Vagina (tissue), 2 donors: ENCODE results near the gene CCDC38. TPM values are rescaled to one million over a fixed set of nuclear protein-coding genes. Genes with fewer than 3 reads are reported as not detected.

Source experiments
- DNase-seq, 2 donors: peaks; one replicate each; pipeline ENCODE4 v3.0.0-alpha.2; 2017; ENCODE audit errors: extremely low spot score in 2 of 2
- H3K27ac ChIP-seq: fragments of 200-600 bp; sonication (generic); one replicate; pipeline ENCODE4 v1.5.1; 2019
- H3K27me3 ChIP-seq: fragments of 200-600 bp; sonication (generic); one replicate; pipeline ENCODE4 v1.5.1; 2019
- H3K36me3 ChIP-seq, 2 donors: fragments of 200-600 bp; sonication (generic); one replicate each; pipeline ENCODE4 v1.5.1; 2017 to 2019
- H3K4me1 ChIP-seq: fragments of 200-600 bp; sonication (generic); one replicate; pipeline ENCODE4 v1.5.1; 2019
- H3K4me3 ChIP-seq, 2 donors: fragments of 200-600 bp; sonication (generic); 1 replicate in 1 of 2; 2 replicates in 1 of 2; pipeline ENCODE4 v1.5.1; 2016 to 2019
- H3K9me3 ChIP-seq: fragments of 200-600 bp; sonication (generic); one replicate; pipeline ENCODE4 v1.5.1; 2019
- CTCF ChIP-seq, 3 experiments: fragments of 450-650 bp in 2 of 3; fragments of 200-600 bp in 1 of 3; sonication (generic) in 1 of 3; IDR thresholded peaks; one replicate each; pipeline ENCODE4 v1.5.1; 2017 to 2019; ENCODE audit warnings: antibody characterized with exemption in 3 of 3, mild to moderate bottlenecking in 2 of 3, moderate library complexity in 2 of 3
- POLR2A ChIP-seq, 2 donors: fragments of 450-650 bp; IDR thresholded peaks; one replicate each; pipeline ENCODE4 v1.6.1; 2017; ENCODE audit warnings: antibody characterized with exemption in 2 of 2, mild to moderate bottlenecking in 2 of 2, moderate library complexity in 2 of 2
- POLR2AphosphoS5 ChIP-seq, 2 donors: sonication (generic); formaldehyde crosslinking; IDR thresholded peaks; one replicate each; pipeline ENCODE4 v1.9.0; 2017; ENCODE audit warnings: antibody characterized with exemption in 2 of 2, mild to moderate bottlenecking in 2 of 2, low read depth in 1 of 2; ENCODE audit not compliant: insufficient read depth in 1 of 2
- intact Hi-C: fragments of 100-400 bp; cut with DNase I; formaldehyde crosslinking; loops from one replicate; pipeline ENCODE4 v1.15.1; 2023
- total RNA-seq: library from RNA; depleted of rRNA; stranded (reverse); fragments of >200 nt; gene quantifications from one replicate; pipeline ENCODE4 v1.2.3, GENCODE V29; 2016

CCDC38 gene
- total RNA-seq, 1 donor from 2014 or later, result not detected

GRCh38 chr12:95862038-95862437, 80.4 kb downstream of the CCDC38 start:
- H3K36me3 ChIP-seq, result peaks cover 0 to 31% of the 10 kb centered on the region in 2 donors
- H3K9me3 ChIP-seq, result no peaks in the 10 kb centered on the region
- peaks cover 26% of the 10 kb centered on the region for H3K4me1 ChIP-seq
- intact Hi-C loops, result no loop called here
- H3K27ac ChIP-seq, result no peak overlapping the region
- no peak for TF ChIP-seq CTCF (IDR thresholded peaks at IDR 0.05)
- no peak for TF ChIP-seq POLR2AphosphoS5 (IDR thresholded peaks at IDR 0.05; ENCODE audit: insufficient read depth in 1 of 2, low read depth in 1 of 2)
- TF ChIP-seq POLR2A (IDR thresholded peaks at IDR 0.05), result no peak
- H3K27me3 ChIP-seq, result no peaks in the 10 kb centered on the region
- H3K4me3 ChIP-seq, result no peak overlapping the region
- DNase-seq, result no peak

- H3K4me1 ChIP-seq, result peaks cover 26% of the 10 kb centered on the region
- DNase-seq, result no peak
Observed at GRCh38 chr12:95859947-95860850, 82.2 kb downstream of the CCDC38 start.

GRCh38 chr12:95859344-95859816, 83.0 kb downstream of the CCDC38 start:
- Histone ChIP-seq H3K4me1 (peaks cover 26% of the 10 kb centered on the region), H3K9me3 (no peaks in the 10 kb centered on the region), H3K27ac (peak overlapping the region; percentile 70), H3K4me3 (peak overlapping the region; percentile 65 to 85), H3K27me3 (no peaks in the 10 kb centered on the region), H3K36me3 (peaks cover 0 to 24% of the 10 kb centered on the region in 2 donors)
- no peak for DNase-seq
- TF ChIP-seq POLR2A (IDR thresholded peaks at IDR 0.05), result no peak
- TF ChIP-seq CTCF (IDR thresholded peaks at IDR 0.05), result no peak
- no peak for TF ChIP-seq POLR2AphosphoS5 (IDR thresholded peaks at IDR 0.05; ENCODE audit: insufficient read depth in 1 of 2, low read depth in 1 of 2)
- intact Hi-C loops, result no loop called here

More at GRCh38 chr12:95859947-95860850, 82.2 kb downstream of the CCDC38 start:
- H3K36me3 ChIP-seq, result peaks cover 0 to 24% of the 10 kb centered on the region in 2 donors
- TF ChIP-seq CTCF (IDR thresholded peaks at IDR 0.05) (no peak), POLR2AphosphoS5 (IDR thresholded peaks at IDR 0.05; ENCODE audit: insufficient read depth in 1 of 2, low read depth in 1 of 2) (no peak), POLR2A (IDR thresholded peaks at IDR 0.05) (no peak)
- intact Hi-C loops, result no loop called here
- H3K4me3 ChIP-seq, result peak overlapping the region; percentile 65 to 85
- no peaks in the 10 kb centered on the region for H3K9me3 ChIP-seq
- H3K27me3 ChIP-seq, result no peaks in the 10 kb centered on the region
- H3K27ac ChIP-seq, result no peak overlapping the region

- TF ChIP-seq POLR2AphosphoS5 (IDR thresholded peaks at IDR 0.05; ENCODE audit: insufficient read depth in 1 of 2, low read depth in 1 of 2), result peak; percentile 88 to 90
- no peak for TF ChIP-seq POLR2A (IDR thresholded peaks at IDR 0.05)
- TF ChIP-seq CTCF (IDR thresholded peaks at IDR 0.05), result peak in 1 of 3 experiments; percentile 4
- Histone ChIP-seq H3K27ac (peak within 1 kb of the TSS; percentile 70), H3K36me3 (peaks cover 0 to 22% of the 10 kb centered on the region in 2 donors), H3K27me3 (no peaks in the 10 kb centered on the region), H3K4me3 (peak within 1 kb of the TSS; percentile 65 to 85), H3K4me1 (peaks cover 26% of the 10 kb centered on the region), H3K9me3 (no peaks in the 10 kb centered on the region)
- peak in 1 of 2 donors; percentile 98 for DNase-seq
- intact Hi-C loops, result no loop called here
Observed at GRCh38 chr12:95858451-95859343, 83.7 kb downstream of the CCDC38 start, which contains the start of gene SNRPF. SNRPF (plus strand) TSS chr12:95858952; CDS start chr12:95859074, 122 bp downstream.
